IPS DF 4.7 (cell line): ENCODE data around the gene JRKL.

Experiments used
- DNase-seq: peaks from one replicate; pipeline ENCODE4 v3.0.0-alpha.2; 2013; ENCODE audit warnings: low spot score; ENCODE audit errors: extremely low read depth

The JRKL gene

GRCh38 chr11:96389720-96390487 lies at the start of gene JRKL, which contains the start of gene CCDC82:
Gene JRKL, plus strand, starts transcription at chr11:96390013. Its CDS starts 637 bp downstream, at chr11:96390650.
Gene CCDC82, minus strand, starts transcription at chr11:96389912. Its CDS starts 5,165 bp downstream, at chr11:96384747.
- peak; percentile 38 for DNase-seq

- no peak for DNase-seq
Measured at GRCh38 chr11:96340555-96340885, 49.3 kb upstream of the JRKL start.

GRCh38 chr11:96341211-96342013 lies 48.4 kb upstream of the JRKL start:
- DNase-seq = no peak

- no peak for DNase-seq
Measured at GRCh38 chr11:96342014-96342960, 47.5 kb upstream of the JRKL start.

GRCh38 chr11:96342961-96343711 lies 46.7 kb upstream of the JRKL start, which contains the start of gene MAML2:
Gene MAML2, minus strand, starts transcription at chr11:96343195. Its CDS starts 1,300 bp downstream, at chr11:96341895.
- peak; percentile 68 for DNase-seq

GRCh38 chr11:96356848-96357247 lies 33.0 kb upstream of the JRKL start:
- no peak for DNase-seq

GRCh38 chr11:96357794-96358193 lies 32.0 kb upstream of the JRKL start:
- DNase-seq = no peak

- no peak for DNase-seq
Measured at GRCh38 chr11:96358321-96358720, 31.5 kb upstream of the JRKL start.

- DNase-seq = no peak
Measured at GRCh38 chr11:96361778-96362177, 28.0 kb upstream of the JRKL start.

- no peak for DNase-seq
Measured at GRCh38 chr11:96365493-96365892, 24.3 kb upstream of the JRKL start.

GRCh38 chr11:96366024-96366423 lies 23.8 kb upstream of the JRKL start:
- no peak for DNase-seq

- DNase-seq = no peak
Measured at GRCh38 chr11:96367342-96367741, 22.5 kb upstream of the JRKL start.

- DNase-seq = no peak
Measured at GRCh38 chr11:96373826-96374225, 16.0 kb upstream of the JRKL start.

- DNase-seq = no peak
Measured at GRCh38 chr11:96376796-96377195, 13.0 kb upstream of the JRKL start.

GRCh38 chr11:96384156-96384555 lies 5.7 kb upstream of the JRKL start:
- no peak for DNase-seq

GRCh38 chr11:96385187-96385586 lies 4.6 kb upstream of the JRKL start:
- DNase-seq = no peak

GRCh38 chr11:96388891-96389719 lies 708 bp upstream of the JRKL start:
- peak; percentile 14 for DNase-seq

GRCh38 chr11:96390488-96390792 lies 627 bp downstream of the JRKL start:
- no peak for DNase-seq

- DNase-seq = no peak
Measured at GRCh38 chr11:96391698-96392307, 2.0 kb downstream of the JRKL start.
